Lower leg skin (tissue), 4 donors: ENCODE results near the gene ATP9A. TPM values are rescaled to one million over a fixed set of nuclear protein-coding genes. Genes with fewer than 3 reads are reported as not detected.

Source experiments
- DNase-seq, 2 donors: peaks; one replicate each; pipeline ENCODE4 v3.0.0-alpha.2; 2019; ENCODE audit warnings: low spot score in 2 of 2
- H3K4me3 ChIP-seq: fragments of 200-600 bp; sonication (generic); 2 replicates; pipeline ENCODE4 v1.5.1; 2017; ENCODE audit warnings: mild to moderate bottlenecking, low read depth; ENCODE audit not compliant: poor library complexity, severe bottlenecking
- POLR2A ChIP-seq, 2 donors: fragments of 450-650 bp; IDR thresholded peaks; one replicate each; pipeline ENCODE4 v1.6.1; 2016 to 2017; ENCODE audit warnings: antibody characterized with exemption in 2 of 2, mild to moderate bottlenecking in 1 of 2, moderate library complexity in 1 of 2
- WGBS, 2 donors: methylation state at CpG; one replicate each; pipeline ENCODE4 v1.1.5; 2018; 5-methylcytosine and 5-hydroxymethylcytosine counted together
- intact Hi-C: fragments of 100-400 bp; cut with DNase I; formaldehyde crosslinking; loops from one replicate; pipeline ENCODE4 v1.15.0; 2023; ENCODE audit warnings: low total_unique reads
- total RNA-seq, 4 donors: library from RNA; depleted of rRNA; stranded (reverse); fragments of >200 nt; gene quantifications; one replicate each; pipeline ENCODE4 v1.1.0, GENCODE V29; 2016
- TF ChIP-seq, protein P1 (sequence below), 3 donors: fragments of 450-650 bp; IDR thresholded peaks; one replicate each; pipeline ENCODE4 v1.5.1; 2016; ENCODE audit warnings: antibody characterized with exemption in 3 of 3, mild to moderate bottlenecking in 3 of 3, moderate library complexity in 2 of 3

ATP9A gene
- total RNA-seq, 4 donors from 2014 or later, result 14.1 to 23.6 (median 16.1) TPM

DNA sequence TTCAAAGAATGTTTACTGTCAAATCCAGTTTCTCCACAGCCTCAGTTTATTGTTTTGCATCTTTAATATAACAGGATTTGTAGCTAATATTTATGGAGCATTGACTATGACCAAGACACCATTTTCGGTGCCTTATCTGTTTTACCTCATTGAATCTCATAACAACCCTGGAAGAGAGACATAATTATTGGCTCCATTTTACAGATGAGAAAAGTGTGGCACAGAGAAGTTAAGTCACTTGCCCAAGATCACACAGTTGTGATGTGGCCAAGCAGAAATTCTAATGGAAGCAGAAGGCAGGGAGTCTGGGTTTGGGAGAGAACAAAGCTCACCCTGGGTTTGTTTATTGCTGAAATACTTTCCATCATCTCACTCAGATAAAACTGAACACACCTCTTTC lies 208.1 kb downstream of the ATP9A start:
- 91% methylated on average over 1 of the region's 1 CpG for WGBS, 2 donors
- no peak for TF ChIP-seq POLR2A (IDR thresholded peaks at IDR 0.05)
- TF ChIP-seq, protein P1, sequence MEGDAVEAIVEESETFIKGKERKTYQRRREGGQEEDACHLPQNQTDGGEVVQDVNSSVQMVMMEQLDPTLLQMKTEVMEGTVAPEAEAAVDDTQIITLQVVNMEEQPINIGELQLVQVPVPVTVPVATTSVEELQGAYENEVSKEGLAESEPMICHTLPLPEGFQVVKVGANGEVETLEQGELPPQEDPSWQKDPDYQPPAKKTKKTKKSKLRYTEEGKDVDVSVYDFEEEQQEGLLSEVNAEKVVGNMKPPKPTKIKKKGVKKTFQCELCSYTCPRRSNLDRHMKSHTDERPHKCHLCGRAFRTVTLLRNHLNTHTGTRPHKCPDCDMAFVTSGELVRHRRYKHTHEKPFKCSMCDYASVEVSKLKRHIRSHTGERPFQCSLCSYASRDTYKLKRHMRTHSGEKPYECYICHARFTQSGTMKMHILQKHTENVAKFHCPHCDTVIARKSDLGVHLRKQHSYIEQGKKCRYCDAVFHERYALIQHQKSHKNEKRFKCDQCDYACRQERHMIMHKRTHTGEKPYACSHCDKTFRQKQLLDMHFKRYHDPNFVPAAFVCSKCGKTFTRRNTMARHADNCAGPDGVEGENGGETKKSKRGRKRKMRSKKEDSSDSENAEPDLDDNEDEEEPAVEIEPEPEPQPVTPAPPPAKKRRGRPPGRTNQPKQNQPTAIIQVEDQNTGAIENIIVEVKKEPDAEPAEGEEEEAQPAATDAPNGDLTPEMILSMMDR (IDR thresholded peaks at IDR 0.05), result no peak
- intact Hi-C loops, result no loop called here
- no peak overlapping the region for H3K4me3 ChIP-seq
- no peak for DNase-seq

DNA sequence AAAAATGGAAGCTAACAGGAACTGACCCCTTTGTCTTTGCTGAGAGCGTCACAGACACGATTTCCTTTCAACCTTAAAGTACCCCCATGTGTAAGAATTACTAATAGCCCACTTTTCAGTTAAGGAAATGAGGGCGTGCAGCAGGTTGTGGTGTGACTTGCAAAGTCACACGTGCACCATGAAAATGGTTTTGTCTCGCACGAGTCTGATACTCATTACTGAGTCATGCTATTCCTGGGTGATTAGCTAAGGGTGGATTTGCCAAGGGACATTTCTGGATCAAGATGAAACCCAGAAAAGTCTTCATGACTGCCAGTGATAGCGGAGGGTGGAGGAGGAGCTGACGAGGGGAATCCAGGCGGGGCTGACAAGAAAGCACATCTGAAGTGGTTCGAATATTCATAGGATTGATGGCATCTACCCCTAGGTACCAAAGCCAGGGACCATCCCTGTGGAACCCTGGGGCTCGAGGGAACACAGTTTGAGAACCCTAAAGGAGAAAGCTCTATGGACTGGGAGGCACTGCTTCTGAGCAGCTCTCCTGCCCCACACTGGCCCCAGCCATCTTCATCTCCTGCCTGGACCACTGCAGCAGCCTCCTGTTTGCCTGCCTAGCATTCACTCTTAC lies 213.5 kb downstream of the ATP9A start:
- no peak for DNase-seq
- H3K4me3 ChIP-seq, result no peak overlapping the region
- TF ChIP-seq POLR2A (IDR thresholded peaks at IDR 0.05), result no peak
- TF ChIP-seq, protein P1 (IDR thresholded peaks at IDR 0.05), result no peak
- intact Hi-C loops, result no loop called here
- WGBS, 2 donors, result 29 to 33% methylated on average over 11 of the region's 11 CpGs

DNA sequence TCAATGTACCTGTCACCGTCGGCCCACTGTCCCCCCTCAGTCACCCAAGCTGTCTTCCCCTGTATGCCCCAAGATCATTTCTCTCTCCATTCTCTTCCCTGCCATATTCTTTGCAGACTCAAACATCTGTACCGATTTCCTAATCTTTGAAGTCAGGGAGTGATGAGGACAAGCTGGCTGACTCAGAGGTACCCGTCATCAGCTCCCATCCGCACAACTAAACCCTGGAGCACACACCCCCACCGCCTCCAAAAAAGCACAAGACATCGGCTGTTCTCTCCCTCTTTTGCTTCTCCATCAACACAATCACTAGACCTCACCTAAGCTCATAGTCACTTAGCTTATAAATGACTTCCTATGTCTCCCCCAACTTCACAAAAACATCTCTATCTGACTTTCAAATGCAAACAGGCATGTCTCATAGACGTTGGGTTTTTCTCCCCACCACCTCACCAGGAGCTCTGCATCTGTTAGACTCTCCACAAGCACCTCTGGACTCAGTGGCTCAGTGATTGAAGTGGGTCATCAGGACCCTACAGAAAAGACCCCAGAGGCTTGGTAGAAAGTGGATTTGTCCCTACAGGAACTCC lies 214.2 kb downstream of the ATP9A start:
- intact Hi-C loops, result no loop called here
- DNase-seq, result no peak
- WGBS, 2 donors, result 67 to 71% methylated on average over 8 of the region's 8 CpGs
- no peak overlapping the region for H3K4me3 ChIP-seq
- no peak for TF ChIP-seq POLR2A (IDR thresholded peaks at IDR 0.05)
- TF ChIP-seq, protein P1 (IDR thresholded peaks at IDR 0.05), result no peak

- no peak overlapping the region for H3K4me3 ChIP-seq
- 92 to 94% methylated on average over 3 of the region's 3 CpGs for WGBS, 2 donors
- DNase-seq, result no peak
- intact Hi-C loops, result no loop called here
- TF ChIP-seq, protein P1 (IDR thresholded peaks at IDR 0.05), result no peak
- TF ChIP-seq POLR2A (IDR thresholded peaks at IDR 0.05), result no peak
Observed at GRCh38 chr20:51551186-51551585, 217.0 kb downstream of the ATP9A start.

DNA sequence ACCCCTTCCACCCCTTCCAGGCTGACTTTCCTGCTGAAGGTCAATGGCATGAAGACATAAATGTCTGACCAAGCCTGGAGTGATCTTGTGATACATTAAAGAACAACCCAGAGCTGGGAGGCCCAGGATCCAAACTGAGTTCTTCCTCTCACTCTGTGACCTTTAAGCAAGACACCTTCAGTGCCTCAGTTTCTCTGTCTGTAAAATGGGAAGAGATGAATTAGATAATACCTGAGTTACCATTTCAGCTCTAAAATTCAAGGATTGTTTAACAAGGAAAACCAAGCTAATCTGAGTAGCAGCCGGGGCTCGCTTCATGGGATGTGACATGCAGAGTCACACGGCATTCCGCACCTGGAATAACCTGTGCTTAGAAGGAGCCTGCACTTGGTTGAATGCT lies 218.7 kb downstream of the ATP9A start:
- H3K4me3 ChIP-seq, result no peak overlapping the region
- no peak for TF ChIP-seq POLR2A (IDR thresholded peaks at IDR 0.05)
- TF ChIP-seq, protein P1 (IDR thresholded peaks at IDR 0.05), result no peak
- no peak for DNase-seq
- intact Hi-C loops, result no loop called here
- WGBS, 2 donors, result 94 to 100% methylated on average over 4 of the region's 4 CpGs

DNA sequence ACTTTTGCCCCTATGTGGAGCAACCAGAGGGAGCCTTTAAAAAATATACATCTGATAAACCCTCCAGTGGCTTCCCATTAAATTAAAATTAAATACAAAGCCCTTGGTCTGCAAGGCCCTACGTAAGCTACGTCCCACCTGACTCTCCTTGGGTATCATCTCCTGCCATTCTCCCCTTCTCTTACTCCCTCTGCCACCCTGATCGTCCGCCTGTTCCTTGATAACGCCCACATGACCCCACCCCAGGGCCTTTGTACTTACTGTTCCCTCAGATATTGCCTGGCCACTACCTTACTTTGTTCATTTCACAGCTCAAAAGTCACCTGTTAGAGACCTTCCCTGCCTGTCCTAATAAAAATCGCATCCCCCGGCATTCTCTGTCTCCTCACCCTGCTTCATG lies 220.2 kb downstream of the ATP9A start:
- TF ChIP-seq, protein P1 (IDR thresholded peaks at IDR 0.05), result no peak
- no peak for TF ChIP-seq POLR2A (IDR thresholded peaks at IDR 0.05)

More for the DNA sequence above, 220.2 kb downstream of the ATP9A start:
- intact Hi-C loops, result no loop called here
- 97% methylated on average over 7 of the region's 7 CpGs for WGBS, 2 donors
- no peak overlapping the region for H3K4me3 ChIP-seq
- DNase-seq, result no peak
